Measurements from ENCODE around the gene AHNAK.
"Not testable (repeated sequence)": the region's sequence is repeated elsewhere in the genome, so short reads cannot be mapped to it uniquely, and the experiment has no call there.

AHNAK gene

DNA sequence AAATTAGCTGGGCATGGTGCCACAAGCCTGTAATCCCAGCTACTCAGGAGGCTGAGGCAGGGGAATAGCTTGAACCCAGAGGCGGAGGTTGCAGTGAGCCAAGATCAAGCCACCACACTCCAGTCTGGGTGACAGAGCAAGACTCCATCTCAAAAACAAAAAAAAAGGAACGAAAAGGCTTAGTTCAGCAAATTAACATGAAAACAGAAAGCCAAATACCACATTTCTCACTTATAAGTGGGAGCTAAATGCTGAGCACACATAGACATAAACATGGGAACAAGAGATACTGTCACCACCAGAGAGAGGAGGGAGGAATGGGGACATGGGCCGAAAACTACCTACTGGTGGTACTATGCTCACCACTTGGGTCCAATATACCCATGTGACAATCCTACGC lies 89.1 kb downstream of the AHNAK start:
- DNase-seq (ENCODE audit: low read depth), result no peak

- no peak for DNase-seq (ENCODE audit: low read depth)
Measured at GRCh38 chr11:62456630-62457029, 90.0 kb downstream of the AHNAK start.

- no peak for DNase-seq (ENCODE audit: low read depth)
Measured at GRCh38 chr11:62452839-62453468, 93.7 kb downstream of the AHNAK start.

DNA sequence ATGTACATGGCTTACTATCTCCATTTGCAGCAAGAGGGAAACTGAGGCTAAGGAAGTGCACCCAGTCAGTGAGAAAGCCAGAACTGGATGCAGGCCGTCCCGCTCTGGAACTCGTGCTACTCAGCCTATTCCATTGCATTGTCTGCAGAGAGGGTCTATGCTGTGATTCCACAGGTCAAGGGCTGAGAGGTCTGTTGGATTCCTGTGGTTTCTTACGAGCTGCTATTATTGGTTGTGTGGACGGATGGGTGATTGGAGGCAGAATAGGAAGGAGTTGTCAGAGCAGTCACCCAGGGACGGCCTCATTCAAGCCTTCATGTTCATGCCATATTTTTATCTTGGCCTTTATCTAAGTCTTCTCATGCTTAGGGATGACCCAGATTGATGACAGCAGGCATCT lies 94.3 kb downstream of the AHNAK start:
- DNase-seq (ENCODE audit: low read depth), result no peak

DNA sequence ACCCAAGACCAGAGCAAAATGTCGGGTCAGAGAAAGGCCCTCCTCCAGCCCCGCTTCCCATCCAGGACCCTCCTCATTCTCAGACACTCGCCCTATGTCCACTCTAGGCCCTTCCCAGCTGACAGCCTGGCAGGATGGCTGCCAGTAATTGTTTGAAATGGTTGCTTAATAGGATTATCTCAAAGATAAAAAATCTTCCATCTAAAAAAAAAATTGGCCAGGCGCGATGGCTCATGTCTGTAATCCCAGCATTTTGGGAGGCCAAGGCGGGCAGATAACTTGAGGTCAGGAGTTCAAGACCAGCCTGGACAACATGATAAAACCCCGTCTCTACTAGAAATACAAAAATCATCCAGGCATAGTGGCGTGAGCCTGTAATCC lies 95.4 kb downstream of the AHNAK start:
- no peak for DNase-seq (ENCODE audit: low read depth)

- no peak for DNase-seq (ENCODE audit: low read depth)
Measured at GRCh38 chr11:62450543-62451240, 95.9 kb downstream of the AHNAK start.

DNA sequence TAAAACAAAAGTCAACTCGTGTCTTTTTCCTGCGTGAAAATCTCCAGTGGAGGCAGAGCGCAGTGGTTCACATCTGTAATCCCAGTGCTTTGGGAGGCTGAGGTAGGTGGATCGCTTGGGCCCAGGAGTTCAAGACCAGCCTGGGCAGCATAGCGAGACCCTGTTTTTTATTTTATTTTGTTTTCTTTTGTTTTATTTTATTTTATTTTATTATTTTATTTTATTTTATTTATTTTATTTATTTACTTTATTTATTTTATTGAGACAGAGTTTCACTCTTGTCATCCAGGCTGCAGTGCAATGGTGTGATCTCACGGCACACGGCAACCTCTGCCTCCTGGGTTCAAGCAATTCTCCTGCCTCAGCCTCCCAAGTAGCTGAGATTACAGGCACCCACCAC lies 96.7 kb downstream of the AHNAK start:
- not testable (repeated sequence) for DNase-seq (ENCODE audit: low read depth)

- DNase-seq (ENCODE audit: low read depth), result no peak
Measured at GRCh38 chr11:62449451-62449851, 97.2 kb downstream of the AHNAK start.

- DNase-seq (ENCODE audit: low read depth), result no peak
Measured at GRCh38 chr11:62446091-62446490, 100.5 kb downstream of the AHNAK start.

DNA sequence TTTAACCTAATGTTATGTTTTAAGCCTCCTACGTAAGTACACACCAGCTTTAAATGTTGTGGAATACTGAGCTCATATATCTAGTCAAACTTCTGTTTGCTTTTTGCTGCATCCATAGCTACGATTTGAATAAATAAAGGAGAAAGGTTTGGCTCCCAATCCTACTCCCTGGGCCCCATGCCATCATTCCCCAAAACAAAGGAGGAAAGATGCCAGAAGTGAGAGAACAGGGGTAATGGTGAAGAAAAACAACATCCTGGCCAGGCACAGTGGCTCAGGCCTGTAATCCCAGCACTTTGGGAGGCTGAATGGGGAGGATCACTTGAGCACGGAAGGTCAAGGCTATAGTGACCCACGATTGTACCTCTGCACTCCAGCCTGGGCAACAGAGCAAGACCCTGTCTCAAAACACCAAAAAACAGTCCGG lies 101.3 kb downstream of the AHNAK start:
- no peak for DNase-seq (ENCODE audit: low read depth)

DNA sequence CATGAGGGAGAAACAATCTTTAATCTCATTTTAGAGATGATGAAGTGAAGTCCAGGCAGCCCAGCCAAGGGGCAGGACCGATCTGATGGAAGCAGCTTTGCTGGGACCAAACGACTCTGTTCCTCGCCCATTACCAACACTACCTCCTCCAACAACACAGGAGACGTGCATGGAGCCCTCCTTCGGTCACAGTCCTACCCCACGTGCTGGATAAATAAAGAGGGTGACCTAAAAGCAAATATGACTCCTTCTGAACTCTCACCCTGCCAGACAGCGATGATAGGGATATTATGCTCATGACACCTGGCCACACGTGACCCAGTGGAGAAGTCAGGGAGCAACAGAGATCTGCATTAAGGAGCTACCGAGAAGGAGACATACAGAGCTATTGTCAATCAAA lies 101.8 kb downstream of the AHNAK start:
- no peak for DNase-seq (ENCODE audit: low read depth)

DNA sequence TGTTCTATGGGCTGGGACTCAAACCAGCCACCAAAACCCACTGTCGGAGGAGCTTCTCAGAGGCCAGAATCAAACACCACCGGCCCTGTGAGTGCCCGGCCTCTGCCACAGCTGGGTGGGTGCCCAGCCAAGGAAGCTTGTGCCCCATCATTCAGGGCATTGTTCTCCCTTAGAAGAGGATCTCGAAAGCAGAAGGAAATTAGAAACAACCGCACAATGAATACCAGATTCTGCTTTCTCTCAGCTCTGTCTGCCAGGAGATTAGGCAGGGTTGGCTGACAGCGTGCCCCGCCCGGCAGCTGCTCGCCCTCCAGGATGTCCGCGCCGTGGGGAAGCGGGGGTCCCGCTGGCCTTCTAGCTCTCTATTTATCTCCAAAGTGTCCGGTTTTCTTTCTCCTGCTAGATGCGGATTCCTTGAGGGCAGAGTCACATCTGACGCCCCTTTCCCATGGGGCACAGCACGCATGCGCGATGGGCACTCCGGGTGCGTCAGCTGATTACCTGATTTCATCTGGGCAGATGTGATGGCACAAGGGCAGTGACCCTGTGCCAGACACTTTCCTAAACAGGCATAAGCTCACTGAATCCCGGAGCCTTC lies 102.3 kb downstream of the AHNAK start:
- DNase-seq (ENCODE audit: low read depth), result no peak

- no peak for DNase-seq (ENCODE audit: low read depth)
Measured at GRCh38 chr11:62443390-62444235, 103.0 kb downstream of the AHNAK start.

DNA sequence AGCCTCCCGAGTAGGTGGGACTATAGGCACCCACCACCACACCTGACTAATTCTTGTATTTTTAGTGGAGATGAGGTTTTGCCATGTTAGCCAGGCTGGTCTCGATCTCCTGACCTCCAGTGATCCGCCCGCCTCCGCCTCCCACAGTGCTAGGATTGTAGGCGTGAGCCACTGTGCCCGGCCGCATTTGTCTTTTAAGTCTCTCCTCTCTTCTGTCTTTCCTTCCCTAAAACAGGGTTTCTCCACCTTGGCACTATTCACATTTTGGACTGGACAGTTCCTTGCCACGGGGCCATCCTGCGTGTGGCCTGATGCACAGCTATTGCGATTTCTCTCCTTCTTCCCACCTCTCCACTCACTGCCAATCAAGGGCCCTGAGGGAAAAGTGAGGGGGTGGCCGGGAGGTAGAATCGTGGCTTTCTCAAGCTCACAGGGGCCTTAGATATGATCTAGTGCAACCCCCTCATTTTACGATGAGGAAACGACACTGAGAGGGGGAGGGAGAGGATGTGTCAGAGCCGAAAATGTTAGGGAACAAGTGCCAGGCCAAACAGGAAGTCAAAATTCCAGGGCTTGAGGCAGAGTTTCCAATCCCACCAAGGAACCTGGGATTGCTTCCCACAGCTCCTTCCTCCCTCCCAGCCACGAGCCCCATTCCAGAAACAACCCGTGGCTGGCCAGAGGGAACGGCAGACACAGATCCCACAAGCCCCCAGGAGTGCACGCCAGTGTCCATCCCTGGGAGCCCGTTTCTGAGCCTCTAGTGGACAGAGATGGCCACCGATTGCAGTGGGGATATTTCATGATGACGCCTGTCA lies 106.6 kb downstream of the AHNAK start:
- no peak for DNase-seq (ENCODE audit: low read depth)

DNA sequence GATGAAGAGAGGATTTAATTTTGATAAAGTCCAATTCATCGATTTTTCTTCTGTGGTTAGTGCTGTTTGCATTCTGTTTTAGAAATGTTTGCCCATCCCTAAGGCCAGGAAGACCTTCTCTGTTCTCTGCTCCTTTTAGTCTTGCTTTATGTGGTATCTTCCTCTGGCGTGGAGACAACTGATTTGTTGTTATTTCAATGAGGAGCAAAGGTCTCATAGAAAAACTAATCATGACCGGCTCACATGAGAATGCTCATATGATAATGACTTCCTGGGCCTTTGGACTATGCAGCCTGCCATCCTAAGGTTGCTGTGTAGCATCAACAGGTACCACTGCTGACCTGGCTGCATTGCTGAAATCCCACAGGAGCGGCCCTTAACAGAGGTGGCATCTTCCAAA lies 108.0 kb downstream of the AHNAK start:
- no peak for DNase-seq (ENCODE audit: low read depth)

DNA sequence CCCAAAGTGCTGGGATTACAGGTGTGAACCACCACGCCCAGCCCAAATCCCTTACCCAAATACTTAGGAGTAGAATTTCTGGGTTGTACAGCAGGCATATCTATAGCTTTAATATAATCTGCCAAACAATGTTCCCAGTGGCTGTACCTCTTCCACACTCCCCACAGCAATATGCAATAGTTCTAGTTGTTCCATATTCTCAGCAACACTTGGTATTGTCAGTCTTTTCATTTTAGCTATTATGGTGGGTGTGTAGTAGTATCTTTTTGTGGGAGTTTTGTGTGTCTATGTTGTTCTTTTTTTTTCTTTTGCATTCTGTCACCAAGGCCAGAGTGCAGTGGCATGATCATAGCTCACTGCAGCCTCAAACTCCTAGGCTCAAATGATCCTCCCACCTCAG lies 109.0 kb downstream of the AHNAK start:
- DNase-seq (ENCODE audit: low read depth), result no peak

DNA sequence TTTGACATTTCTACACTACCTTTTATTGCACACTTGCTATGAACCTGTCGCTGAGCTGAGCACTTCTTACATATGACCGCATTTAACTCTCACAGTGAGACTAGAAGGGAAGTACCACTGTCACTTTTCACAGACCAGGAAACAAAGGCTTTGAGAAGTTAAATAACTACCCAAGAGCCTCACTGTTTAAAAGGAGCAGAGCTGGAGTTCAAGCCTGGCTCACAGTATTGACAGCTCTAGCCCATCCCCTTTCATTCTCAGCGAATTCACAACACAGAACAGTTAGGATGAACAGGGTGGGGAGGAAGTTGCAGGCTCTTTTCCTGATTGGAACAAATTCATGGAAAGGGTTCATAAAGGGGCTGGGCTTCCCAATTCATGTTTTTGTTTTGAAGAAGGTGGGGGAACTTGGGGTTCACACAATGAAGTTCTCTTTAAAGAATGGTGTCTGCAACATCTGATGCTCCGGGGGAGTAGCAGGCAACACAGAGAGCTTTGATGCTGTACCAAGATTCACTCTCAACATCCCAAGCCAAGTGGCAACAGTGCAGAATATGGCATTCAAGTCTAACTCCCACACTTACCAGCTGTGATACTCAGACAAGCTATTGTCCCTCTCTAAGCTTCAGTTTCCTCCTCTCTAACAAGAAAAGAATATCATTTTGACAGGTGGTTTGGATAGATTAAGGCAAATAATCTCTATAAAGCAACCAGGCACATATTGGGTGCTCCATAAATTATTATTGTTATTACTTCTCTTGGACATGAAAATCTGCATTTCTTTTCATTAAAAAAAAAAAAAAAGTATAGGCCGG lies 110.6 kb downstream of the AHNAK start:
- DNase-seq (ENCODE audit: low read depth), result no peak

DNA sequence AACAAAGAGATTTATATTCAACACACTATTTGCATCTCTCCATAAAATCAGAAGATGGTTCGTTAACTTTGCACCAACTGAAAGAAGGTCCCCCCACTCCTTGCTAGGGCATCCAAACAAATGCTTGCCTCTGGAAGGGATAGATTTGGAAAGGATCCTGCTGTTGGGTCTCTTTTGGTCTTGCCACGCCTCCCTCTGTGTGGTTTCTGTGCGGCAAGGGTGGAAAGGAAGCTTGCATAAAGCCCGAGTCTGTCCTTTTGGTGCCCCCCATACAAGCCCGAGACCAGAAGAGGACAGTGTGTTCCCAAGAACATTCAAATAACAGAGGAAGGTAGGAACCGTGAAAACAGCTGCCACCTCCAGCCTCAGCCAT lies 112.7 kb downstream of the AHNAK start:
- no peak for DNase-seq (ENCODE audit: low read depth)

DNA sequence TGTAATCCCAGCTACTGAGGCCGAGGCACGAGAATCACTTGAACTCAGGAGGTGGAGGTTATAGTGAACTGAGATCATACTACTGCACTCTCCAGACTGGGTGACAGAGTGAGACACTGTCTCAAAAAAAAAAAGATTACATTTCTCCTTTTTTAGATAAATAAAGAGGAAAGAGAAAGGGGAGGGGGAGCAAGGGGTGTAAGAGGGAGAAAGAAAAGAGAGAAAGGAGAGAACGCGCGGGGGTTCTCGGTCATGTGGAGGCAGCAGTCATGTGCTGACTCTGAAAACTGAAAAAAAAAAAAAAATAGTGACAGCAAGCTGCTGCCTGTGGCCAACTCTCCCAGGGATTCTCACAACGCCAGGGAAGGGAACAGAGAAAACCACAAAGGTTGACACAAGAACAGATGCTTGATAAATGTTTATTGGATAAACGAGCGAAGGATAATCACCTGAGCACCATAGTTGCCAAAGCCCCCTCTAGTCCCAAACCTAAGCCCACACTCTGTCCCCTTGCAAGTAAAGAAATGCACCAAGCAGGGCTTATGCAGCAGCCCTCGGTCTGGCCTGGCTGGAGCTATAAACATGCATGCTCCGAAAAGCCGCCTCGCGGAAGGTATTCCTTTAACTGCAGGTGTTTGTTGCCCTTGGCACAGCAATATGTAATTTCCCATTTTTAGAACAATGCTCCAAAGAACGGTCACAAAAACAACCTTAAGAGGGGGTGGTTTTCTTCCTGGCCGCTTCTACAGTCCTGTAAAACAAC lies 113.3 kb downstream of the AHNAK start:
- no peak for DNase-seq (ENCODE audit: low read depth)

DNA sequence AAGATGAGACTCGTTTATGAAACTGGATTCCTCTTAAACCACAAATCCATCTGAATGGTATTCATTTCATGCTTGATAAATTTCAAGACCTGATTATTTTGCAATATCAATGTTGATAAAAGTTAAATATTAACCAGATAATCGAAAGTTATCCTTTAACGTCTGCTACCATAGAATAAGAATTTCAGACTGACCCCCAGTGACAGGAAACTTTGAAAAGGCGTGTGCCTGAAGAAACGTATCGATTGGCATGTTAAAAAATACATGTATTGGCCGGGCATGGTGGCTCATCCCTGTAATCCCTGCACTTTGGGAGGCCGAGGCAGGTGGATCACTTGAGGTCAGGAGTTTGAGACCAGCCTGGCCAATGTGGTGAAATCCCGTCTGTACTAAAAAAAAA lies 113.9 kb downstream of the AHNAK start:
- DNase-seq (ENCODE audit: low read depth), result no peak

Measured in HS-5 (cell line).